ENCODE measurements around the gene FARP1. TPM values are rescaled to one million over a fixed set of nuclear protein-coding genes. Genes with fewer than 3 reads are reported as not detected.

The FARP1 gene
- total RNA-seq, 1 experiment from 2014 or later: 10.0 TPM

- no peak for DNase-seq (ENCODE audit: low read depth)
These were observed 284.6 kb downstream of the FARP1 start for GRCh38 chr13:98427331-98427995.

DNA sequence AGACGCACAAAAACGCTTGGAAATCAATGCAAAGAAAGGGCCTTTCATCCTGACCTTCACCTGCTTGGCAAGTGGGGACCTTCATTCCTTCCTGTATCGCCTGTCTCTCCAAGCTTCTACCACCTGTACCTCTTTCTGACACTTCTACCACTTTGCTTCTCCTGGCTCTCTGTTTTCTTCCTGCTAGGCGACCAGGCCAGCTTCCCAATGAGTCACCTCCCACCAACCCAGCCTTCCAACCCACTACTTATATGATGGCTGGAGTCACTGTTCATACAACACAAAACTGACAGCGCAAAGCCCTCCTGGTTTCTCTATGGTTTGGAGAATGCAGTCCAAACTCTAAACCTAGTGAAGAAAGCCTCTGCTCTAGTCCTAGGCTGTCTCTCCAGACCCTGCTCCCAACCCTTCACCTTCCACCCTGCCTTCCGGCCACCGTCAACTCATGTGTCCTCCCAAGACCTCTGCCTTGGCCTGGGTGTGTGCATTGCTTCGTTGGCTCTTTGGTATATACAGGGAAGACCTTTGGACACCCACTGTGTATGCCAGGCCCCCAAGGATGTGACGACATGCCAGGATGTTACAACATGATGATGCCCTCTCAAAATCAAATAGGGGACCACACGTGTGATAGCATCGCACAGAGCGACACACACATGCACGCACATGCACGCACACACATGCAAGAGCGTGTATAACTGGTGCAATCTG lies 285.5 kb downstream of the FARP1 start:
- DNase-seq (ENCODE audit: low read depth): no peak

- DNase-seq (ENCODE audit: low read depth): no peak
These were observed 286.2 kb downstream of the FARP1 start for GRCh38 chr13:98429081-98429480.

DNA sequence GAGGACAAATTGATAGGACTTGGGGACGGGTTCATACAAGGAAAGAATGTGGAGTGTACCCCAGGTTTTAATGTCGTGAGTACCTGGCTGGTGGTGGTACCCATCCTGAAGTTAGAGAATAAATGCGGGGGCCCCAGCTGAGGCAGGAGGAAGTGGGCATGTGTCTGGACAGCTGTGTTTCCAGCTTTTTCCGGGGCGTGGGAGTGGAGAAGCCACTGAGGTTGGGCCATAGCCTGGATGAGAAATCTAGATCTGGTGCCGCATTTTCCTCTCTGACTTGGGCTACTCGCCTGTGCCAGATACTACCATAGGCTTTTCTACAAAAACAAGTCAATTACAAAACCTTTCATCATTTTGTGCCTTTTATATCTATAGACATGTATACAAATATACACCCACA lies 286.6 kb downstream of the FARP1 start:
- DNase-seq (ENCODE audit: low read depth): no peak

DNA sequence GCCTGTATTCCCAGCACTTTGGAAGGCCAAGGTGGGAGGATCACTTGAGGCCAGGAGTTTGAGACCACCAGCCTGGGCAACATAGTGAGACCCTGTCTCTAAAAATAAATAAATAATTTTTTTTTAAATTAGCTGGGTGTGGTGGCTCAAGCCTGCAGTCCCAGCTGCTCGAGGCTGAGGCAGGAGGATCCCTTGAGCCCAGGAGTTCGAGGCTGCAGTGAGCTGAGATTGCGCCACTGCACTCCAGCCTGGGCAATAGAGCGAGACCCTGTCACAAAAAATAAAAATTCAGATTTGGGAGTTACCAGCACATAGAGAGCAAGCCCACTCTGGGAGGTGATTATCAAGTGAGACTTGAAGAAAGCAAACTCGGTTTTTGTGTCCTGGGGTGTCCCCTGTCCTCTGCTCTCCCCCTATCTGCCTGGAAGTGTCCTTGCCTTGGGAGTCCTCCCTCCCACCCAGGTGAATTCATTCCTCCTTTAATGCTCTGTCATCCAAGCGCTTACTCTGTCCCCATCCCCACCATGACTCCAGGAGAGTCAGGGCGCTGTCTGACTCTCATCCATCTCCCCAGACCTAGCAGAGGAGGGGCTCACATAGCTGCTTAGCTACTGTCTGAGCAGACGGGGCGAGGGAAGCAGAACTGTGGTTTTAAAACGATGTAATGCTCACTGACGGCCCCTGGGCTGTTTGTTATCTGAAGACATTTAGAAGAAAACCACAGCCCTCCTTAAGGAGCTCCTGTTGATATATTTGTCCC lies 287.3 kb downstream of the FARP1 start:
- no peak for DNase-seq (ENCODE audit: low read depth)

- DNase-seq (ENCODE audit: low read depth): no peak
These were observed 289.7 kb downstream of the FARP1 start for GRCh38 chr13:98432638-98433037.

- no peak for DNase-seq (ENCODE audit: low read depth)
These were observed 290.8 kb downstream of the FARP1 start for GRCh38 chr13:98433654-98434053.

- no peak for DNase-seq (ENCODE audit: low read depth)
These were observed 291.2 kb downstream of the FARP1 start for GRCh38 chr13:98434060-98434459.

GRCh38 chr13:98435376-98435775 lies 292.5 kb downstream of the FARP1 start:
- no peak for DNase-seq (ENCODE audit: low read depth)

- DNase-seq (ENCODE audit: low read depth): no peak
These were observed 293.5 kb downstream of the FARP1 start for GRCh38 chr13:98436233-98436910.

DNA sequence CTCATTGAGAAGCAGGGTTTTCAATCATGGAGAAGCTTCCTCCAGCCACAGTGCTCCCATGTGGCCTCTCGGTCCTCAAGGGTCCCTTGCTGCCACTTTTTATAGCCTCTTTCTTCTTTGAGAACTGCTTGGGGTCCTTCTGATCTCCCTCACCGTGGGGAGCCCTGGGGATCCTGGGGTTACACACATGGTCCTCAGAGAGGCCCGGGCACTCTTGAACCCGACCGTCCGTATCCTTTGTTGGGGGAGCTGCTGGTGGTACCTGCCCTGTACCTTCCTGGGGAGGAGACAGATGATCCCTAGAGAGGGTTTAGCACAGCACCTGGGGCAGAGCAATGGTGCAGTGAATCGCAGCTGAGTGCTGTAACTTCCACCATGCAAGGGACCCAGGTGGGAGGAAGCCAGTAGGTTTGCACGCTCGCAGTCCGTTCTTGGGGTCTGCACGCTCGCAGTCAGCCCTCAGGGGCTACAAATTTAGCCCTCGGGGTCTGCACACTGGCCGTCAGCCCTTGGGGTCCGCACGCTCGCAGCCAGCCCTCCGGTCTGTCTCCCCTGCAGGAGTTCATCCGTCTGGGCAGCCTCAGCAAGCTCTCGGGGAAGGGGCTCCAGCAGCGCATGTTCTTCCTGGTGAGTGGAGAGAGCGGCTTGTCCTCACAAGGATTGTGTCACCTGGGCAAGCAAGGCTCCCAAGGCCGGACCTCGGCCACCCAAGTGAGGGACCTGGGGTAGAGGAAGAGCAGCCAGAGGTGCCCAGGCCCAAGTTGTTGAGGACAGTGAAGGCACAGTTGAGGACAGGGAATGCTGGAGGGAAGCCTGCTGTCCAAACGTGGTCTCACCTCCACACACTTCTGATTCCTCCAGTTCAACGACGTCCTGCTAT lies 295.6 kb downstream of the FARP1 start:
- no peak for DNase-seq (ENCODE audit: low read depth)

DNA sequence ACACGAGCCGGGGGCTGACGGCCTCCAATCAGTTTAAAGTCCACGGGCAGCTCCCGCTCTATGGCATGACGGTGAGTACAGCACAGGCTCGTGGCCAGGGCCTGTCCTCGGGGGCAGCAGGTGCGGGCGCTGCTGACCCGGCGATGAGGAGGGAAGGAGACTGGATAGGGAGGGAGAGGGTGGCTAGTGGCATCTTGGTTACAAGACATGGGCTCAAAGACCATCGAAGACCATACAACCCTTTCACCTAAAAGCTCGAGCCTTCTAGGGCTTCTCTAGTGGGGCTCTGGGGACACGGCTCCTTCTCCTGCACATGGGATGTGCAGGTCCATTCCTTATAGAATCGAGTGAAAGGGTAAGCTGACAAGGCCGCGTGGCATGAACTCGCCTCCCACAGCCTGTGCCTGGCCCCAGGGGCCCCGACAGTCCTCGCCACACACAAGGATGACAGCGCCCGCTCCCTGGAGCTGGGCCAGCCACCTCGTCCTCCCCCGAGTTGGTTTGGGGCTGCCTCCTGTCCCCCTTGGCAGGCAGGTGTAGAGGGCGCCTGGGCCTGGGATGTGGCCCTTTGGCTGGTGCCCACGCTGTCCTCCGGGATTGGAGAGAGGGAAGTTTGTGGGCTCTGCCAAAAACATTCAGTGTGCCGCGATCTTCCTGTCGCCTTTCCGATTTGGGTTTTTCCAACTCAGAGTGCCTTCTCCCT lies 296.4 kb downstream of the FARP1 start:
- DNase-seq (ENCODE audit: low read depth): no peak

GRCh38 chr13:98439896-98440295 lies 297.0 kb downstream of the FARP1 start:
- DNase-seq (ENCODE audit: low read depth): no peak

DNA sequence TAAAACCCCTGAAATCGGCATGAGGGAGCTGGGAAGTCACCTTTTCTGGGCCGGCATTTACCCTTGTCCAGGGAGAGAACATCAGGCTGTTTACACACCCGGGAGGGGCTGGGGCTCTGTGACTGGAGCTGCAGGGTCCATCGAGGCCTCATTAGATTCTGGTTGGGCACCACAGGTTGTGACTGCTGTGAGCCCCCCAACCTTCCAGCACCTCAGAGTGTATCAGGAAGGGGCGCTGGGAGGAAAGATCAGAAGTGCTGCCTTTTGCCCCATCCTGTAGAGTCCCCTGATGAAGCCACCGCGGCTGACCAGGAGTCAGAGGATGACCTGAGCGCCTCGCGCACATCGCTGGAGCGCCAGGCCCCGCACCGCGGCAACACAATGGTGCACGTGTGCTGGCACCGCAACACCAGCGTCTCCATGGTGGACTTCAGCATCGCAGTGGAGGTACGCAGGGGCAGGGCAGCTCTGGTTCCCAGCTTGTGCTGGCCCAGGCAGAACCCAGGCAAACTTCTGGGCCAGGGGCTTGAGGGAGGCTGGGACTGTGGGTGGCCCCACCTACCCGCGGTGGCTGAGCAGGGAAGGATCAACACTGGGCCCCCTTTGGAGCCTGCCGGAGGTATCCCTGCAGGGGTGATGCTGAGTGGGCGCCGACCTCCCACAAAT lies 297.6 kb downstream of the FARP1 start:
- no peak for DNase-seq (ENCODE audit: low read depth)

GRCh38 chr13:98441056-98441676 lies 298.3 kb downstream of the FARP1 start:
- DNase-seq (ENCODE audit: low read depth): no peak

DNA sequence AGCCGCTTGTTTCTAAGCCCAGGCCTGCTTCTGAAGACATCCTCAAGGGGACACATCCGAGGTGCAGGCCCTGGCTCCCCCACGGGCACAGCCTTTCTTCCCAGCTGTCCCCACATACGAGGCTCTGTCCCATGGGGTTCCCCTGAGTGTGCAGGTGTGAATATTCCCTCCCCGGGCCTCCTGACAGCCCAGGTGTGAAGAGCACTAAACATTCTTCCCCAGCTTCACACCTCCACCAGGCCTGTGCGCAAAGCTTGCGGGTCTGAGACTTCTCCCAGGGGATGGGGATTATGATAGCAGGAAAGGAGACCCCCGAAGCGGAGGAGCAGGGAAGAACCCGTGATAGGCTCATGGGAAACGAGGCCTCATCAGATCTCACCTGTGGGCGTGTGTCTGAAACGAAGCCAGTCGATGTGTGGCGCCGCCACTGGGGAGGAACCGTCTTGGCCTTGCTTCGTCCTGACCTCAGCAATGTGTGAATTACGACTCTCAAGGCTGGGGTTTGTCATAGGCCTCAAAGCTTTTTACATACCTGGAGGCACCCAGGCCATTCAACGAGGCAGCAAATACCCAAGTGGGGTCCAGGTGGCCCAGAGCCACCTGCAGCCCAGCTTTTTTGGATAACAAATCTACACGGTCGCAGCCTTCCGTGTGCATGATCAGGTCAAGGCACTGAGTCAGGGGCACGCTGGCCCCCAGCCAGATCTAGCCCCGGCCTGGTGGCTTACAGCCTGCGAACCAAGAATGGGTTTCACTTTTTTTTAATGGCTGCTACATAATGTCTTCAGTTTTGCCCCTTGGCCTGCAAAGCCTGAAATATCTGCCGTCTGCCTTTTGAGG lies 299.7 kb downstream of the FARP1 start:
- DNase-seq (ENCODE audit: low read depth): no peak

DNA sequence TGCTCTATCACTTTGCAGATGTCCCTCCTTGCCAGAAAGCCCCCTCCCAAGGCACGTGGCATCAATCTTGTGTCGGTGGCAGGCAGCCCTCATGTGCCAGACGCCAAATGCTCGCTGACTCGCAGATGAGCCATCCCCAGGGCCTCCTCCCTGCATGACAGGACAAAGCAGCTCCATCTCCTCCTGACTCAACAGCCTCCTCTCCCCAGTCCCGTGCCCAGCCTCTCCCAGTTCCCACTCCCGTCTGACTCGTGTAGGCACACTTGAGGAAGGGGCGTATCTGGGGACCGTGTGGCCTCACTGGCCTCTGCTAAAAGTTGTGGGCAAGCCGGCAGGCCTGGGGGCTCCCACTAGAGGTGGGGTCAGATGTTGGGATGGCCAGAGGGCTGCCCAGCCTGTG lies 300.4 kb downstream of the FARP1 start:
- peak; percentile 70 for DNase-seq (ENCODE audit: low read depth)

DNA sequence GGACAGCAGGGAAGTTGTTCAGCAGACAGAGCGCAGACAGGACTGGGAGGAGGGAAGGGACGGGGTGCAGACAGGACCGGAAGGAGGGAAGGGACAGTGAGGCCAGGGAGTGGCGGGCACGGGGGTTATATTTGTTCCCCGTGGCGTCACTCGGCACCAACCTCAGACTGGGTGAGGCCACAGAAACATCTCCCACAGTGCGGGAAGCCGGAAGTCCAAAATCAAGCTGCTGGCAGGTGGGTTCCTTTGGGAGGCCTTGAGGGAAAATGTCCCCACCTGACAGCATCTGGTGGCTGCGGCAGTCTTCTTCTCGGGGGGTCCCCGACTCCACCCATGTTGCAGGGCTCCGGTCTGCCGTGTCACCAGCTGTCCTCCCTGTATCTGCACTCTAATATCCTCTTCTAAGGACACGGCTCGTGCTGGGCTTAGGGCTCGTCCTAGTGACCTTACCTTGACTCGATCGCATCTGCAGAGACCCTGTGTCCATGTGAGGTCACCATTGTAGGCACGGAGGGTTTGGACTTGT lies 301.0 kb downstream of the FARP1 start:
- no peak for DNase-seq (ENCODE audit: low read depth)

Measured in RPMI7951 (cell line).